ENCODE data around the gene DNTT. TPM values are rescaled to one million over a fixed set of nuclear protein-coding genes. Genes with fewer than 3 reads are reported as not detected.

The DNTT gene
- total and polyA plus RNA-seq, 2 of the 13 experiments (the other 11 are each of a cell fraction or from before 2014, with no cell fraction given): not detected

GRCh38 chr10:96374985-96375830, 71.0 kb downstream of the DNTT start (continued):
- TF ChIP-seq, protein P1, sequence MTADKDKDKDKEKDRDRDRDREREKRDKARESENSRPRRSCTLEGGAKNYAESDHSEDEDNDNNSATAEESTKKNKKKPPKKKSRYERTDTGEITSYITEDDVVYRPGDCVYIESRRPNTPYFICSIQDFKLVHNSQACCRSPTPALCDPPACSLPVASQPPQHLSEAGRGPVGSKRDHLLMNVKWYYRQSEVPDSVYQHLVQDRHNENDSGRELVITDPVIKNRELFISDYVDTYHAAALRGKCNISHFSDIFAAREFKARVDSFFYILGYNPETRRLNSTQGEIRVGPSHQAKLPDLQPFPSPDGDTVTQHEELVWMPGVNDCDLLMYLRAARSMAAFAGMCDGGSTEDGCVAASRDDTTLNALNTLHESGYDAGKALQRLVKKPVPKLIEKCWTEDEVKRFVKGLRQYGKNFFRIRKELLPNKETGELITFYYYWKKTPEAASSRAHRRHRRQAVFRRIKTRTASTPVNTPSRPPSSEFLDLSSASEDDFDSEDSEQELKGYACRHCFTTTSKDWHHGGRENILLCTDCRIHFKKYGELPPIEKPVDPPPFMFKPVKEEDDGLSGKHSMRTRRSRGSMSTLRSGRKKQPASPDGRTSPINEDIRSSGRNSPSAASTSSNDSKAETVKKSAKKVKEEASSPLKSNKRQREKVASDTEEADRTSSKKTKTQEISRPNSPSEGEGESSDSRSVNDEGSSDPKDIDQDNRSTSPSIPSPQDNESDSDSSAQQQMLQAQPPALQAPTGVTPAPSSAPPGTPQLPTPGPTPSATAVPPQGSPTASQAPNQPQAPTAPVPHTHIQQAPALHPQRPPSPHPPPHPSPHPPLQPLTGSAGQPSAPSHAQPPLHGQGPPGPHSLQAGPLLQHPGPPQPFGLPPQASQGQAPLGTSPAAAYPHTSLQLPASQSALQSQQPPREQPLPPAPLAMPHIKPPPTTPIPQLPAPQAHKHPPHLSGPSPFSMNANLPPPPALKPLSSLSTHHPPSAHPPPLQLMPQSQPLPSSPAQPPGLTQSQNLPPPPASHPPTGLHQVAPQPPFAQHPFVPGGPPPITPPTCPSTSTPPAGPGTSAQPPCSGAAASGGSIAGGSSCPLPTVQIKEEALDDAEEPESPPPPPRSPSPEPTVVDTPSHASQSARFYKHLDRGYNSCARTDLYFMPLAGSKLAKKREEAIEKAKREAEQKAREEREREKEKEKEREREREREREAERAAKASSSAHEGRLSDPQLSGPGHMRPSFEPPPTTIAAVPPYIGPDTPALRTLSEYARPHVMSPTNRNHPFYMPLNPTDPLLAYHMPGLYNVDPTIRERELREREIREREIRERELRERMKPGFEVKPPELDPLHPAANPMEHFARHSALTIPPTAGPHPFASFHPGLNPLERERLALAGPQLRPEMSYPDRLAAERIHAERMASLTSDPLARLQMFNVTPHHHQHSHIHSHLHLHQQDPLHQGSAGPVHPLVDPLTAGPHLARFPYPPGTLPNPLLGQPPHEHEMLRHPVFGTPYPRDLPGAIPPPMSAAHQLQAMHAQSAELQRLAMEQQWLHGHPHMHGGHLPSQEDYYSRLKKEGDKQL (CRISPR knock-in tag; IDR thresholded peaks at IDR 0.05; ENCODE audit: low read depth): no peak
- TF ChIP-seq PRPF4 (IDR thresholded peaks at IDR 0.05; ENCODE audit: low read depth, low read length, poor library complexity, severe bottlenecking) (no peak), CBX5 (CRISPR knock-in tag; IDR thresholded peaks at IDR 0.05; ENCODE audit: borderline replicate concordance) (peak; percentile 78; the same call in 1 of the 2 replicates), ZNF788 (CRISPR knock-in tag; IDR thresholded peaks at IDR 0.05; ENCODE audit: borderline replicate concordance) (no peak; the same call in 1 of the 2 replicates), ZNF235 (CRISPR knock-in tag; IDR thresholded peaks at IDR 0.05; ENCODE audit: borderline replicate concordance) (no peak), SAFB2 (CRISPR knock-in tag; IDR thresholded peaks at IDR 0.05; ENCODE audit: borderline replicate concordance, low read depth) (no peak), ARID5B (CRISPR knock-in tag; IDR thresholded peaks at IDR 0.05) (0 out of 2 replicates have a peak, but pooled peaks have one; percentile 28), ERF (CRISPR knock-in tag; IDR thresholded peaks at IDR 0.05) (peak; percentile 74; the same call in 1 of the 2 replicates), FOXP1 (IDR thresholded peaks at IDR 0.05) (no peak), FOXP1 (CRISPR knock-in tag; IDR thresholded peaks at IDR 0.05) (no peak)
- TF ChIP-seq, protein P2, sequence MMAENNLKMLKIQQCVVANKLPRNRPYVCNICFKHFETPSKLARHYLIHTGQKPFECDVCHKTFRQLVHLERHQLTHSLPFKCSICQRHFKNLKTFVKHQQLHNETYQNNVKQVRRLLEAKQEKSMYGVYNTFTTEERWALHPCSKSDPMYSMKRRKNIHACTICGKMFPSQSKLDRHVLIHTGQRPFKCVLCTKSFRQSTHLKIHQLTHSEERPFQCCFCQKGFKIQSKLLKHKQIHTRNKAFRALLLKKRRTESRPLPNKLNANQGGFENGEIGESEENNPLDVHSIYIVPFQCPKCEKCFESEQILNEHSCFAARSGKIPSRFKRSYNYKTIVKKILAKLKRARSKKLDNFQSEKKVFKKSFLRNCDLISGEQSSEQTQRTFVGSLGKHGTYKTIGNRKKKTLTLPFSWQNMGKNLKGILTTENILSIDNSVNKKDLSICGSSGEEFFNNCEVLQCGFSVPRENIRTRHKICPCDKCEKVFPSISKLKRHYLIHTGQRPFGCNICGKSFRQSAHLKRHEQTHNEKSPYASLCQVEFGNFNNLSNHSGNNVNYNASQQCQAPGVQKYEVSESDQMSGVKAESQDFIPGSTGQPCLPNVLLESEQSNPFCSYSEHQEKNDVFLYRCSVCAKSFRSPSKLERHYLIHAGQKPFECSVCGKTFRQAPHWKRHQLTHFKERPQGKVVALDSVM (CRISPR knock-in tag; IDR thresholded peaks at IDR 0.05): no peak
- TF ChIP-seq, protein P3, sequence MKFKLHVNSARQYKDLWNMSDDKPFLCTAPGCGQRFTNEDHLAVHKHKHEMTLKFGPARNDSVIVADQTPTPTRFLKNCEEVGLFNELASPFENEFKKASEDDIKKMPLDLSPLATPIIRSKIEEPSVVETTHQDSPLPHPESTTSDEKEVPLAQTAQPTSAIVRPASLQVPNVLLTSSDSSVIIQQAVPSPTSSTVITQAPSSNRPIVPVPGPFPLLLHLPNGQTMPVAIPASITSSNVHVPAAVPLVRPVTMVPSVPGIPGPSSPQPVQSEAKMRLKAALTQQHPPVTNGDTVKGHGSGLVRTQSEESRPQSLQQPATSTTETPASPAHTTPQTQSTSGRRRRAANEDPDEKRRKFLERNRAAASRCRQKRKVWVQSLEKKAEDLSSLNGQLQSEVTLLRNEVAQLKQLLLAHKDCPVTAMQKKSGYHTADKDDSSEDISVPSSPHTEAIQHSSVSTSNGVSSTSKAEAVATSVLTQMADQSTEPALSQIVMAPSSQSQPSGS (CRISPR knock-in tag; IDR thresholded peaks at IDR 0.05): no peak
- TF ChIP-seq, protein P4, sequence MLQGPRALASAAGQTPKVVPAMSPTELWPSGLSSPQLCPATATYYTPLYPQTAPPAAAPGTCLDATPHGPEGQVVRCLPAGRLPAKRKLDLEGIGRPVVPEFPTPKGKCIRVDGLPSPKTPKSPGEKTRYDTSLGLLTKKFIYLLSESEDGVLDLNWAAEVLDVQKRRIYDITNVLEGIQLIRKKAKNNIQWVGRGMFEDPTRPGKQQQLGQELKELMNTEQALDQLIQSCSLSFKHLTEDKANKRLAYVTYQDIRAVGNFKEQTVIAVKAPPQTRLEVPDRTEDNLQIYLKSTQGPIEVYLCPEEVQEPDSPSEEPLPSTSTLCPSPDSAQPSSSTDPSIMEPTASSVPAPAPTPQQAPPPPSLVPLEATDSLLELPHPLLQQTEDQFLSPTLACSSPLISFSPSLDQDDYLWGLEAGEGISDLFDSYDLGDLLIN (CRISPR knock-in tag; IDR thresholded peaks at IDR 0.05; ENCODE audit: borderline replicate concordance): no peak
